ENCODE results near the gene HLA-DRB1. TPM values are rescaled to one million over a fixed set of nuclear protein-coding genes. Genes with fewer than 3 reads are reported as not detected.
A peak's percentile ranks its signal among the peaks of the same experiment; 100 is the strongest.

The HLA-DRB1 gene
- total and polyA plus RNA-seq, 12 donors, result 14.8 to 627 (median 119) TPM

DNA sequence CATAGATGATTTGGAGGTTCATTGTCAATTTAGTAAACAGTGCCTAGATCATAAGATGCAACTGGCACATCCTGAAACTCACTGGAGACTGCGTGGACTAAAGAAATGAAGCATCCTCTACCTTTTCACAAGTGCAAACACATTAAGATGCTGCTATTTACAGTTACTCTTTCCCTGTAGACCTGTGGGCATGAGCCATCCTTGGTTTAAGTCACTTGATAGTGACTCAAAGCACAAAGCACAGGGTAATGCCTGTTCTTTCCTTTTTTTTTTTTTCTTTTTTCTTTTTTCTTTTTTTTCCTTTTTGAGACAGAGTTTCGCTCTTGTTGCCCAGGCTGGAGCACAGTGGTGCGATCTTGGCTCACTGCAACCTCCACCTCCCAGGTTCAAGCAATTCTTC, 37.6 kb upstream of the HLA-DRB1 start:
- intact Hi-C loops (cut with DNase I), result no loop called here
- Histone ChIP-seq H3K9me3 (replicated peaks in 1 of 3) (no peaks in the 10 kb centered on the region), H3K27me3 (no peaks in the 10 kb centered on the region), H3K27ac (peak overlapping the region in 1 of 5 donors; percentile 24), H3K4me3 (no peak overlapping the region), H3K4me1 (replicated peaks in 1 of 2) (no peaks in the 10 kb centered on the region), H3K36me3 (replicated peaks in 1 of 2) (no peaks in the 10 kb centered on the region)
- no peak for DNase-seq
- 0 to 56% (median 0%) methylated on average over 1 to 3 of the region's 3 CpGs for WGBS, 4 donors
- TF ChIP-seq CTCF (IDR thresholded peaks at IDR 0.05) (no peak), POLR2A (IDR thresholded peaks at IDR 0.05) (no peak)

DNA sequence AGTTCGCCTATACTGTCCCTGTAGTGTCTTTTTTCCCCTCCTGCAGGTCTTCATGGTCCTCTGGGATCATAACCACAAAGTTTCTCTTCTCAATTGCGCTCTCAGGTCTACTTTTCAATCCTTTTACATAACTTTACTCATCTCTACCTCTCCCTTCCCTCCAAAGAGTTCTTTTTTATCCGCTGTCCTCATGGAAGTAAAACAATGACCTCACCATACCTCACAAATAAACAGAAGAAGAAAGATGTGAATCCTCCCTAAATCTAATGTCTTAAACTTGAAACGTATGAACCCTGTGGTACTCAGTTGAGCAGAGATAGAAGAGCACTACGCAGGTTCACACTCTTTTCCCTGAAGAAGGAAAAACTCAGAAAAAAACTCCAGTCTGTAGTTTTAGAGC, 35.5 kb upstream of the HLA-DRB1 start:
- no peak for TF ChIP-seq POLR2A (IDR thresholded peaks at IDR 0.05)
- no peak for TF ChIP-seq CTCF (IDR thresholded peaks at IDR 0.05)
- intact Hi-C loops (cut with DNase I), result no loop called here
- WGBS, 4 donors, result 17 to 36% (median 17%) methylated on average over 5 of the region's 5 CpGs
- H3K27ac ChIP-seq, result no peak overlapping the region
- no peak for DNase-seq
- no peaks in the 10 kb centered on the region for H3K9me3 ChIP-seq (replicated peaks in 1 of 3)
- H3K36me3 ChIP-seq (replicated peaks in 1 of 2), result no peaks in the 10 kb centered on the region
- no peak overlapping the region for H3K4me3 ChIP-seq
- no peaks in the 10 kb centered on the region for H3K27me3 ChIP-seq
- H3K4me1 ChIP-seq (replicated peaks in 1 of 2), result no peaks in the 10 kb centered on the region

DNA sequence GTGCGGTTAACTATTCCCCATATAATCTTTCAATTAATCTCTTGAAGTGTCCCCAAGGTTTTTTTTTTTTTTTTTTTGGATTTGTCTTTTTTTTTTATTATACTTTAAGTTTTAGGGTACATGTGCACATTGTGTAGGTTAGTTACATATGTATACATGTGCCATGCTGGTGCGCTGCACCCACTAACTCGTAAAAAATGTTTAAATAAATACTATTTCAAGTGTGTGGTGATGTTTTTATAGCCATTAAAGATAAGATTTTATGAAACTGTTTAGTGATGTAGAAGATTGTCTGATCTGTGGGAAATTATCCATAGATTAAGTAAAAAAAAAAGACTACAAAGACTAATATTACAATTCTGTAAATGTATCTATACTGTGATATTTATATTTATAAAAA, 34.9 kb upstream of the HLA-DRB1 start:
- Histone ChIP-seq H3K9me3 (replicated peaks in 1 of 3) (no peaks in the 10 kb centered on the region), H3K36me3 (replicated peaks in 1 of 2) (no peaks in the 10 kb centered on the region), H3K27ac (no peak overlapping the region), H3K4me1 (replicated peaks in 1 of 2) (no peaks in the 10 kb centered on the region), H3K27me3 (no peaks in the 10 kb centered on the region), H3K4me3 (no peak overlapping the region)
- 0% methylated on average over 1 of the region's 3 CpGs; no CpG with 5 or more reads in 2 of the 4 donors for WGBS, 4 donors
- TF ChIP-seq POLR2A (IDR thresholded peaks at IDR 0.05) (no peak), CTCF (IDR thresholded peaks at IDR 0.05) (no peak)
- intact Hi-C loops (cut with DNase I), result no loop called here
- no peak for DNase-seq

DNA sequence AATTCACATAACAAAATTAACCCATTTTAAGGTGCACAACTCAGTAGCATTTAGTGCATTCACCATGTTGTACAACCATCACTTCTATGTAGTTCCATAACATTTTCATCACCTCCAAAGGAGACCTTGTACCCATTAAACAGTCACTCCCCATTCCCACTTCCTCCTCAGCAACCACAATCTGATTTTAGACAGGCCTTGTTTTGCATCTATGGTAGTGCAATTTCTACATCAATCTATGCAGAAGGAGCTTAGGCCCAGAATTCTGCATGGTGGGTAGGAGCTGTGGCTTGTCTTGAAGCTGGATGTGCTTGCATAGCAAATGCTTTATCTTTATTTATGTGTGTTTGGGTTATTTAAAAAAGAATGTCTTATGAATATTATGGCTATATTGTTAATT, 34.0 kb upstream of the HLA-DRB1 start:
- no peak for DNase-seq
- Histone ChIP-seq H3K9me3 (replicated peaks in 1 of 3) (no peaks in the 10 kb centered on the region), H3K27me3 (no peaks in the 10 kb centered on the region), H3K4me1 (replicated peaks in 1 of 2) (no peaks in the 10 kb centered on the region), H3K36me3 (replicated peaks in 1 of 2) (no peaks in the 10 kb centered on the region), H3K27ac (no peak overlapping the region), H3K4me3 (no peak overlapping the region)
- intact Hi-C loops (cut with DNase I), result no loop called here
- TF ChIP-seq POLR2A (IDR thresholded peaks at IDR 0.05), result no peak

GRCh38 chr6:32622545-32623401, 33.1 kb upstream of the HLA-DRB1 start:
- H3K9me3 ChIP-seq (replicated peaks in 1 of 3), result no peaks in the 10 kb centered on the region
- no peaks in the 10 kb centered on the region for H3K27me3 ChIP-seq
- no peak overlapping the region for H3K4me3 ChIP-seq
- H3K27ac ChIP-seq, result no peak overlapping the region
- H3K4me1 ChIP-seq (replicated peaks in 1 of 2), result no peaks in the 10 kb centered on the region
- intact Hi-C loops (cut with DNase I), result no loop called here
- no peaks in the 10 kb centered on the region for H3K36me3 ChIP-seq (replicated peaks in 1 of 2)
- peak in 3 of 6 experiments; percentile 24 to 35 (median 27) for TF ChIP-seq CTCF (IDR thresholded peaks at IDR 0.05)
- TF ChIP-seq POLR2A (IDR thresholded peaks at IDR 0.05), result no peak
- peak in 2 of 7 donors; percentile 21 to 45 for DNase-seq
- WGBS, 4 donors, result 0 to 48% (median 40%) methylated on average over 1 of the region's 1 CpG
